RWPE2 (cell line): ENCODE results near the gene HSD17B8.

Source experiments
- ATAC-seq: fragments of 200-7000 bp; cut with Tn5 transposase; 3 replicates; pipeline ENCODE4 v1.9.1; 2021; ENCODE audit warnings: low read depth
- DNase-seq: peaks from one replicate; pipeline ENCODE4 v3.0.0-alpha.2; 2020; ENCODE audit warnings: low spot score
- H3K27ac ChIP-seq: fragments of 450-650 bp; 2 replicates; pipeline ENCODE4 v1.5.1; 2017; ENCODE audit warnings: mild to moderate bottlenecking; ENCODE audit not compliant: poor library complexity, severe bottlenecking
- H3K27me3 ChIP-seq: fragments of 250-450 bp; sonication (Bioruptor Pico); 2 replicates; pipeline ENCODE4 v1.5.1; 2021; ENCODE audit warnings: mild to moderate bottlenecking, moderate library complexity; ENCODE audit not compliant: insufficient read depth, poor library complexity, severe bottlenecking
- H3K36me3 ChIP-seq: fragments of 250-450 bp; sonication (Bioruptor Pico); 2 replicates; pipeline ENCODE4 v1.5.1; 2020; ENCODE audit warnings: low read depth, mild to moderate bottlenecking, moderate library complexity
- H3K4me1 ChIP-seq: fragments of 250-450 bp; sonication (Bioruptor Pico); 2 replicates; pipeline ENCODE4 v1.5.1; 2021; ENCODE audit warnings: mild to moderate bottlenecking, moderate library complexity; ENCODE audit not compliant: insufficient read depth, poor library complexity, severe bottlenecking
- H3K4me3 ChIP-seq: fragments of 250-450 bp; sonication (Bioruptor Pico); 2 replicates; pipeline ENCODE4 v1.5.1; 2021; ENCODE audit warnings: mild to moderate bottlenecking, moderate library complexity; ENCODE audit not compliant: severe bottlenecking
- H3K9me3 ChIP-seq: fragments of 250-450 bp; sonication (Bioruptor Pico); 2 replicates; pipeline ENCODE4 v1.5.1; 2021; ENCODE audit warnings: mild to moderate bottlenecking, moderate library complexity; ENCODE audit not compliant: severe bottlenecking
- CTCF ChIP-seq: fragments of 450-650 bp; IDR thresholded peaks from one replicate; pipeline ENCODE4 v1.5.1; 2017; ENCODE audit warnings: mild to moderate bottlenecking, moderate library complexity; ENCODE audit not compliant: poor library complexity, severe bottlenecking

HSD17B8 gene

DNA sequence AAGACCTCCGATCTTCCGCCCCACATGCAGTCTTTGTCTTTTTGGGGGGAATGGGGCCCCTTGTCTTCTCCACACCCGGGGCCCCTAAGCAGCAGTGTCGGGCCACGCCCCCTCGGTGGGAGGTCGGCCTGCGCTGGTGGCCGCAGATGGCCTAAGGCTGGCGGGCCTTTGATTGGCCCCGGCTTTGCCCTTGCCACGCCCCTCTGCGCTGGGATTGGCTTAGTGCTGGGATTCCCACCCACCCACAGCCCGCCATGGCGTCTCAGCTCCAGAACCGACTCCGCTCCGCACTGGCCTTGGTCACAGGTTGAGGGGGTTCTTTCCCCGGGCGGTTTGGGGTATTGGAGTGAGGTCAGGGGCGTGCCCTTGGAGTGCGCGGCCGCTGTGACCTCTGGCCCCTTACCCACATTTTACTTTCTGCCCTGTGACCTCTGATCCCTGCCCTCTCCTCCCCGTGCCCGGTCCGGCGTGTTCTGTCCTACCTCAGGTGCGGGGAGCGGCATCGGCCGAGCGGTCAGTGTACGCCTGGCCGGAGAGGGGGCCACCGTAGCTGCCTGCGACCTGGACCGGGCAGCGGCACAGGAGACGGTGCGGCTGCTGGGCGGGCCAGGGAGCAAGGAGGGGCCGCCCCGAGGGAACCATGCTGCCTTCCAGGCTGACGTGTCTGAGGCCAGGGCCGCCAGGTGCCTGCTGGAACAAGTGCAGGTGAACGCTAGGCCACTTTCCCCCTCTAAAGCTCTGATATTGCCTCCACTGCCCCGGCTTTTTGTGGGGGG, at the start of gene HSD17B8:
Gene HSD17B8, plus strand, starts transcription at position 241 of the 776 bp plus-strand sequence. Its CDS starts 14 bp downstream, at position 255.
- DNase-seq, result peak; percentile 94
- H3K4me3 ChIP-seq, result peak within 1 kb of the TSS; percentile 60
- ATAC-seq, result peak; percentile 72
- H3K27ac ChIP-seq, result peak within 1 kb of the TSS; percentile 87
- H3K4me1 ChIP-seq, result peaks cover 27% of the 10 kb centered on the region
- H3K9me3 ChIP-seq, result no peaks in the 10 kb centered on the region
- H3K36me3 ChIP-seq, result peaks cover 40% of the 10 kb centered on the region
- no peaks in the 10 kb centered on the region for H3K27me3 ChIP-seq
- no peak for TF ChIP-seq CTCF

DNA sequence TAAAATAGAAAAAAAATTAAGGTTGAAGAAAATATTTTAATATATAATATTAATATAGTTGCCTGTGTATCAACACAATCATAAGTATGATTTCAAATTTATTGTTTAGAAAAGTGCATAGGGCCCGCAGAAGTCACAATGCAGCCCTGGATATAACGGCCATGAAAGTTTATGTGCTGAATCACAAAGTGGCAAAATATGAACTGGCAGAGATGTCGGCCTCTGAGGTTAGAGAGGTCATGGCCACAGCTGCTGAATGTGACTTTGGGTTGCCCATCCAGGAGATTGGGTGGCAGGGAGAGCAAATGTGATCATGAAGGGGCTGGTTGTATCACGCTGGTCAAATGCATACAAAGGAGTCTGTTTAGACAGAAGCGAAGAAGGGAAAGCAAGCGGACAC, 47.9 kb upstream of the HSD17B8 start:
- no peak for TF ChIP-seq CTCF
- DNase-seq (no peak), ATAC-seq (no peak)
- no peaks in the 10 kb centered on the region for H3K36me3 ChIP-seq
- H3K27me3 ChIP-seq, result no peaks in the 10 kb centered on the region
- H3K9me3 ChIP-seq, result no peaks in the 10 kb centered on the region
- peaks cover 6% of the 10 kb centered on the region for H3K4me1 ChIP-seq
- H3K27ac ChIP-seq, result no peak overlapping the region
- no peak overlapping the region for H3K4me3 ChIP-seq

- no peak for ATAC-seq
- H3K27ac ChIP-seq, result no peak overlapping the region
These were observed 47.5 kb upstream of the HSD17B8 start for GRCh38 chr6:33156964-33157363.

GRCh38 chr6:33160096-33160495, 44.4 kb upstream of the HSD17B8 start:
- no peaks in the 10 kb centered on the region for H3K27me3 ChIP-seq
- peaks cover 6% of the 10 kb centered on the region for H3K4me1 ChIP-seq
- no peak overlapping the region for H3K27ac ChIP-seq
- DNase-seq (no peak), ATAC-seq (no peak)
- no peaks in the 10 kb centered on the region for H3K36me3 ChIP-seq
- H3K9me3 ChIP-seq, result no peaks in the 10 kb centered on the region
- no peak for TF ChIP-seq CTCF
- H3K4me3 ChIP-seq, result no peak overlapping the region

More at GRCh38 chr6:33156964-33157363, 47.5 kb upstream of the HSD17B8 start:
- Histone ChIP-seq H3K4me1 (peaks cover 6% of the 10 kb centered on the region), H3K36me3 (no peaks in the 10 kb centered on the region), H3K4me3 (no peak overlapping the region), H3K27me3 (no peaks in the 10 kb centered on the region), H3K9me3 (no peaks in the 10 kb centered on the region)
- no peak for TF ChIP-seq CTCF
- no peak for DNase-seq

GRCh38 chr6:33160728-33161344, 43.6 kb upstream of the HSD17B8 start:
- Histone ChIP-seq H3K36me3 (no peaks in the 10 kb centered on the region), H3K9me3 (no peaks in the 10 kb centered on the region), H3K27ac (no peak overlapping the region), H3K27me3 (no peaks in the 10 kb centered on the region), H3K4me3 (no peak overlapping the region), H3K4me1 (peaks cover 6% of the 10 kb centered on the region)
- TF ChIP-seq CTCF, result no peak
- DNase-seq, result peak; percentile 37
- ATAC-seq, result peak; percentile 64
